GM21360 (cell line): ENCODE measurements around the gene MED29.

Source experiments
- ATAC-seq: cut with Tn5 transposase; IDR thresholded peaks from one replicate; pipeline ENCODE4 v1.9.1; 2021; ENCODE audit warnings: mild to moderate bottlenecking, moderate library complexity; ENCODE audit not compliant: unreplicated experiment

The MED29 gene

GRCh38 chr19:39397360-39398296, 6.5 kb downstream of the MED29 start:
- no peak for ATAC-seq

- no peak for ATAC-seq
Observed at GRCh38 chr19:39398297-39398864, 7.2 kb downstream of the MED29 start.

GRCh38 chr19:39399668-39400050, 8.5 kb downstream of the MED29 start:
- ATAC-seq: no peak

GRCh38 chr19:39400061-39400460, 8.9 kb downstream of the MED29 start:
- no peak for ATAC-seq

DNA sequence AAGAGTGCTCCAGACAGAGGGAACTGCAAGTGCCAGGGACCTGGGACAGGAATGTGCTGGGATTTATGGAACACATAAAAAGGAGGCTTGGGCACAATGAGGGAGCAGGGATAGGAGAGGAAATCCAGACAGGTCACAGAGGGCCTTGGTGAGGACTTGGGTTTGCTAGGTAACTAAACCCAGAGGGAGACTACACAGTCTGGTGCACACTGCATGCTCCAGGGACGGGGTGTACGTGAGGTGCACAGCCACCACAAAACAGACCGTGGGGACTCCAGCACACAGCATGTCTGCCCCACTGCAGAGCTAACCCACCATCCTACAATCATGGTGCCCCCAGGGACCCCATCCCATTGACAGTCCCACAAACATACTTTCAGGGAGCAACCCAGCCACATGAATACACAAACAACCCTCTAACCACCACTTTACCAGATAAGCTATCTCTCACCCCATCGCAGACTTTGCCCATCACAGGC, 9.9 kb downstream of the MED29 start:
- ATAC-seq: no peak

GRCh38 chr19:39401549-39402345, 10.6 kb downstream of the MED29 start:
- peak; percentile 1 for ATAC-seq

DNA sequence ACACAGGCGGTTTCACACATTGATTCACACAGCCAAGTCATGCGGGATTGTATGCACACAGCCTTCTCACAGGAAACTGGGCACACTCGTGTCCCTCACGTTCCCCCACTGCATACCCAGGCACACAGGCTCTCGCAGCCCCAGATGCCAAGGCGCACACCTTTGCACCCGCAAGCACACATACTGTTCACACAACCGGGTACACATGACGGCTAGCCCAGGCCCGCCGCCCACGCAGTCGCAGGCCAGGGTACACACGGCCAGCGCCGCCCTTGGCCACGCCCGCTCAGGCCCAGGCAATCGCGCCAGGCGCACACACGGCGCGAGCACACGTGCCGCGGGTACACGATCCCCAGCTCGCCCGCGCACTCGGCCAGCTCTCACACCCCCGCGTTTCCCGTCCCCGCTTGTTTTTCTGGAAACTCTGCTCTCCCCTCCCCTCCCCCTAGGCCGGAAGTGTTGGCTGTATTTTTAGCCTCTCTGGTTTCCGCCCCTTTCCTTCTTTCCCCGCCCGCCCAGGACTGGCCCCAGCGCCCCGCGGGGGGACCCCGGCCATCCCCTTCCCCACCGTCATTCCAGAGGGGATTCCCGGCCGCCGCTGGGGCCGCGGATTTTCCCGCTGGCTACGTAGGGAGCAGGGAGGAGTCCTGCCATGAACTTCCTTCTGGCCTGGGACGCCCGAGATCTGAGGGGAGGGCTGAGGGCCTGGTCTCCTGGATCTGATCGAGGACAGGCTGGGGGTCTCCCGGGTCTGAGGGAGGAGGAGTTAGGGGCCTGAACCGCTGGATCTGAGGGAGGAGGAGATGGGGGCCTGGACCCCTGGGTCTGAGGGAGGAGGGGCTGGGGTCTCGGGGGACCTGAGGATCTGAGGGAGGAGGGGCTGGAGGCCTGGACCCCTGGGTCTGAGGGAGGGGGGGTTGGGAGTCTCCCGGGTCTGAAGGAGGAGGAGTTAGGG, 11.4 kb downstream of the MED29 start:
- ATAC-seq: peak; percentile 24

DNA sequence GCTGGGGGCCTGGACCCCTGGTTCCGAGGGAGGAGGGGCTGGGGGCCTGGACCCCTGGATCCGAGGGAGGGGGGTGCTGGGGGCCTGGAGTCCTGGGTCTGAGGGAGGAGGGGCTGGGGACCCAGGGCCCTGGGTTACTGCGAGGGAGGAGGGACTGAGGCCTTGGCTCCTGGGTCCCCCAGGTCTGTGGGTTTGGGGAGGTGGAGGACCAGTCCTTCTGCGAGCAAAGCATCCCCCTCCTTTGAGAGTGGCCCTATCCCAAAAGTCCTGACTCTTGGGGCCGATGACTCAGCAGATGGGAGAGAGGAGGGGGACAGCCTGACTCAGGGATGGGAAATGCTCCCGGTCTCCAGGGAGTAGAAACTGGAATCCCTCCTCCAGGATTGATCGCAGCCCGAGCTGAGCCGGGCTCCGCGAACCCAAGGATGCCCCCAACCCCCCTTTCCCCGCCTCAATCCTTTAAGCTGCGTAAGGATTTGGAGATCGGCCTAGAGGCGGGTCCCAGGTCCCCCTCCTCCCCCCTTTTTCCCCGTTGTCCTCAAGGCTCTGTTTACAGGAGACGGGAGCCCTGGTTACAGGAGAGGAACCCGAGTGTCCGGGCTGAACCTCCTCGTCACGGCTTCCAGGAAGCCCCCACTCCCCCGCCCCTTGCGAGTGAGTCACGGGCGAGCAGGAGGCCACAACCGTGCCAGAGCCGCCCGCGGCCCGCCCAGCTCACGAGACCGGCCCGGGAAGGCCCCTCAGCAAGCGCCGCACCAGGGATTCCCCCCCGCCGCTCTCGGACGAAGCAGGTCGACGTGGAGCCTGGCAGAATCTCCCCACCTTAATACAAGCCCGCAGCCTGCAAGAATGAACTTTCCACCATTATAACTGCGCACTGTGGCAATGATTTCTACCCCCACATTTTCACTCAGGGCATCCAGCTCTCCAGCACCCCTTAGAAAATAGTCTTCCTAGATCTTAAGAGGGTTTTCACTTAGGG, 12.4 kb downstream of the MED29 start:
- peak; percentile 32 for ATAC-seq

DNA sequence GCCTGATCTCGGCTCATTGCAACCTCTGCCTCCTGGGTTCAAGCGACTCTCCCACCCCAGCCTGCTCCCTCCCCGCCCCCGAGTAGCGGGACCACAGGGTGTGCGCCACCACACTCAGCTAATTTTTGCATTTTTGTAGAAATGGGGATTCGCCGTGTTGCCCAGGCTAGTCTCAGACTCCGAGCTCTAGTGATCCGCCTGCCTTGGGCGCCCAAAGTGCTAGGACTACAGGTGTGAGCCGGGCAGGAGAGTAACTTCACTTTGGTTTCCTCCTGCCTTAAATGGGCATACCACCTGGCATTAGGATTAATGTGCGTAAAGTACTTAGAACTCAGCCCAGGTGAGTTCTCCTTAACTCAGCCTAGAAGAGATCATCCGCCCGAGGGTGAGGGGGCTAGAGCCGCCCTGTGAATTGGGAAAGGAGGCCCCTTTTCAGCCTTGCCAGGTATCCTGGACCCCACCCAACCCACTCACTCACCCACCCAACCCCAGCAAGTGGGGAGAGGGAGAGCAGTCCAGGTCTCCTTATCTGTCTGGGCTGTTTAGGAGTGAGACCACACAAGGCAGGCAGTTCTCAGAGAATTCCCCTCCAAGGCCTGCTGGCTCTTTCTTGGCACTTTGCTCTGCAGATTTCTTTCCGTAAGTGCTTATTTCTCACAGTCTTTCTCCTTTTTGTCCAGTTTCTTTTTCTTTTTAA, 14.2 kb downstream of the MED29 start:
- no peak for ATAC-seq

GRCh38 chr19:39405958-39406655, 14.9 kb downstream of the MED29 start:
- no peak for ATAC-seq

GRCh38 chr19:39406656-39407409, 15.7 kb downstream of the MED29 start, which contains the start of gene ZFP36:
ZFP36 (plus strand) TSS chr19:39406847; CDS start chr19:39406905, 58 bp downstream.
- ATAC-seq: peak; percentile 19

DNA sequence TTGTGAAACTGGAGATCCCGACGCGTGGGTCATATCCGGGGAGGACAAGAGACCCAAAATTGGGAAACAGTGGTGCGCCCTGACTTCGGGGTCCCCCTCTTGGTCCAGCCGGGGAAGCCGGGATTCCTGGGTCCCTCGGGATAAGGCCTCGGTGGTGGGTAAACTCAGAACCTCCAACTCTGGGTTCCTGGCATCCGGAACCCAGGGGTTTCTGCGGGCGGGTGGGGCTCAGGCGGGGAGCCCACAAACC, 16.2 kb downstream of the MED29 start:
- ATAC-seq: no peak

DNA sequence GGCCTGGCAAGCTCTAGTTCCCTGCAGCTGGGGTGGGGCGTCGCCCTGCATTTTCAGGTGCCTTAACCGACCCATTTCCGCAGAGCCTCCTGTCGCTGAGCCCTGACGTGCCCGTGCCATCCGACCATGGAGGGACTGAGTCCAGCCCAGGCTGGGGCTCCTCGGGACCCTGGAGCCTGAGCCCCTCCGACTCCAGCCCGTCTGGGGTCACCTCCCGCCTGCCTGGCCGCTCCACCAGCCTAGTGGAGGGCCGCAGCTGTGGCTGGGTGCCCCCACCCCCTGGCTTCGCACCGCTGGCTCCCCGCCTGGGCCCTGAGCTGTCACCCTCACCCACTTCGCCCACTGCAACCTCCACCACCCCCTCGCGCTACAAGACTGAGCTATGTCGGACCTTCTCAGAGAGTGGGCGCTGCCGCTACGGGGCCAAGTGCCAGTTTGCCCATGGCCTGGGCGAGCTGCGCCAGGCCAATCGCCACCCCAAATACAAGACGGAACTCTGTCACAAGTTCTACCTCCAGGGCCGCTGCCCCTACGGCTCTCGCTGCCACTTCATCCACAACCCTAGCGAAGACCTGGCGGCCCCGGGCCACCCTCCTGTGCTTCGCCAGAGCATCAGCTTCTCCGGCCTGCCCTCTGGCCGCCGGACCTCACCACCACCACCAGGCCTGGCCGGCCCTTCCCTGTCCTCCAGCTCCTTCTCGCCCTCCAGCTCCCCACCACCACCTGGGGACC, 16.6 kb downstream of the MED29 start:
- ATAC-seq: no peak

GRCh38 chr19:39408392-39409207, 17.4 kb downstream of the MED29 start:
- ATAC-seq: no peak

GRCh38 chr19:39409208-39410016, 18.2 kb downstream of the MED29 start:
- ATAC-seq: no peak
